GM21529 (cell line): Measurements from ENCODE around the gene ECE2.
A peak's percentile ranks its signal among the peaks of the same experiment; 100 is the strongest.

Experiments used
- ATAC-seq: cut with Tn5 transposase; IDR thresholded peaks from one replicate; pipeline ENCODE4 v1.9.1; 2021; ENCODE audit not compliant: unreplicated experiment

Gene ECE2

GRCh38 chr3:184240384-184241140 is 35.3 kb upstream of the ECE2 start:
- no peak for ATAC-seq

DNA sequence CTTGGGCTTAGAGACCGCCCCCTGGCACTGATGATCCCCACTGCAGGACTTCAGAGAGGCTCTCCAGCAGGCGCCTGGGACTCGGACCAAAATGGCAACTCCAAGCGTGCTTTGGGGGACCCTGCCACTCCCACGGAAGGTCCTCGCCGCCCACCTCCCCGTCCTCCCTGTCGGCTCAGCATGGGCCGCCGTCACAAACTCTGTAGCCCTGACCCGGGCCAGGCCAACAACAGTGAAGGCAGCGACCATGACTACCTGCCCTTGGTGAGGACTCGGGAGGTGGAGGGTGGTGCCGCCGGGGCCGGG is 34.7 kb upstream of the ECE2 start:
- ATAC-seq = no peak

DNA sequence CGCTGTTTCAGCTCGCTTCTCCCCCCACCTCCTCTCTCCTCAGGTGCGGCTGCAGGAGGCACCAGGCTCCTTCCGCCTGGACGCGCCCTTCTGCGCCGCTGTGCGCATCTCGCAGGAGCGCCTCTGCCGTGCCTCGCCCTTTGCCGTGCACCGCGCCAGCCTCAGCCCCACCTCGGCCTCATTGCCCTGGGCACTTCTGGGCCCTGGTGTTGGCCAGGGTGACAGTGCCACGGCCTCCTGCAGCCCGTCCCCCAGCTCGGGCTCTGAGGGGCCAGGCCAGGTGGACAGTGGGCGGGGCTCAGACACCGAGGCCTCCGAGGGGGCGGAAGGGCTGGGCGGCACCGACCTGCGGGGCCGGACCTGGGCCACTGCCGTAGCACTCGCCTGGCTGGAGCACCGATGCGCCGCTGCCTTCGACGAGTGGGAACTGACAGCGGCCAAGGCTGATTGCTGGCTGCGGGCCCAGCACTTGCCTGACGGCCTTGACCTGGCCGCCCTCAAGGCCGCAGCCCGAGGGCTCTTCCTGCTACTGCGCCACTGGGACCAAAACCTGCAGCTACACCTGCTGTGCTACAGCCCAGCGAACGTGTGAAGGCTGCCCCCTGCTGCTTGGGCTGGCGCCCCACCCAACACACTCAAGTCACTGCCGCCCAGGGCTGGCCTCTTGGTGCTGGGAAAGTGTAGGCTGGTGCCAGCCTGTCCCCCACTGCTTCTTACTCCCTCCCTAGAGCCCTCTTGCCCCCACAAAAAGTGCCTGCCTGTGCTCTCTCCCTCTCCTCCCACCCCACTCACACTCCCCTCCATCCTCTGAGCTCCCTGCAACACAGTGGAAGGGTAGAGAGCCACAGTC is 34.1 kb upstream of the ECE2 start:
- ATAC-seq = no peak

DNA sequence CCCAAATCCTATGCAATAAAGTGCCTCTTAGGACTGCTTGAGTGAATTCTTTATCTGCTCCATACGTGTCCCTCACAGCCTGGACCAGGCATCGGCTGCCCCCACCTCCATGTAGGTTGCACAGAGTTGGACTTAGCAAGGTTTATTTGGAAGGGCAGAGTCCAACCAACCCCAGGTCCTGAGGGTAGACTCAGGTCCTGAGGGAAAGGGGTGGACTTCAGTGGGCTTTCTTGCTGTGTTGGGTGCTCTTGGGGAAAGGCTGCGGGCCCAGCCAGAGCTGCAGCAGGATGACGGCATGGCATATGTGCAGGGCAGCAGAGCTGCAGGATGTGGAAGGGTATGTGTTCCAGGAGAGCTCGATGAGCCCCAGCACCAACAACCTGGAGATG is 33.5 kb upstream of the ECE2 start:
- ATAC-seq = no peak

GRCh38 chr3:184248454-184249411 is 27.1 kb upstream of the ECE2 start, which contains the start of gene ALG3:
ALG3 (minus strand) TSS chr3:184248962; CDS start chr3:184248940, 22 bp downstream.
- ATAC-seq = peak; percentile 36

DNA sequence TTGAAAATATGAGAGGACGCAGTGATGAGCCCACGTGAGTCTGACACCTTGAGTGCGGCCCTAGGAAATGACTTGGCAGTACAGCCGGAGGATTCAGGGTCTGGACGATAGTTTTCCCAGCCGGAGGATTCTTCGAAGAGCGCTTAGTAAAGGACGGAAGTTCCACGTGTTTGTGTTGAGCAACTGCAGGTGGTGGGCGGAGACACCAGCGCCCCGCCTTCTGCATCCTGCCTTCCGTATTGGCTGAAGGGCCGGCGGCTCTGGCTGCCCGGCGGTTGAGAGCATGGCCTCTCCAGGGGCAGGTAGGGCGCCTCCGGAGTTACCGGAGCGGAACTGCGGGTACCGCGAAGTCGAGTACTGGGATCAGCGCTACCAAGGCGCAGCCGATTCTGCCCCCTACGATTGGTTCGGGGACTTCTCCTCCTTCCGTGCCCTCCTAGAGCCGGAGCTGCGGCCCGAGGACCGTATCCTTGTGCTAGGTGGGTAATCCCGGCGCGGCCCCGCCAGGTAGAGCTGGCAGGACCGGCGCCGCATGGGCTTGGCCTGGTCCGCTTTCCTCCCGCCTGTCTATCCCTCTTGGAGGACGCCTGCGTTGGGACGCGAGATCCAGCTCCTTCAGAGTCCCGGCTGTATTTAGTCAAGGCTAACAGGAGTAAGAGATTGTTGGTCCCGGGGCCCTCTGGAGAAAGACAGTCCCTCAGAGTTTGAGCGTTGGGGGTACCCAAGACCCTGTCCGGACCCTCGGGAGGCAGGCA is 26.2 kb upstream of the ECE2 start, which contains the start of gene EEF1AKMT4:
Gene EEF1AKMT4, plus strand, starts transcription at position 261 of the 755 bp plus-strand sequence. Its CDS starts 23 bp downstream, at position 284.
- ATAC-seq = peak; percentile 90

DNA sequence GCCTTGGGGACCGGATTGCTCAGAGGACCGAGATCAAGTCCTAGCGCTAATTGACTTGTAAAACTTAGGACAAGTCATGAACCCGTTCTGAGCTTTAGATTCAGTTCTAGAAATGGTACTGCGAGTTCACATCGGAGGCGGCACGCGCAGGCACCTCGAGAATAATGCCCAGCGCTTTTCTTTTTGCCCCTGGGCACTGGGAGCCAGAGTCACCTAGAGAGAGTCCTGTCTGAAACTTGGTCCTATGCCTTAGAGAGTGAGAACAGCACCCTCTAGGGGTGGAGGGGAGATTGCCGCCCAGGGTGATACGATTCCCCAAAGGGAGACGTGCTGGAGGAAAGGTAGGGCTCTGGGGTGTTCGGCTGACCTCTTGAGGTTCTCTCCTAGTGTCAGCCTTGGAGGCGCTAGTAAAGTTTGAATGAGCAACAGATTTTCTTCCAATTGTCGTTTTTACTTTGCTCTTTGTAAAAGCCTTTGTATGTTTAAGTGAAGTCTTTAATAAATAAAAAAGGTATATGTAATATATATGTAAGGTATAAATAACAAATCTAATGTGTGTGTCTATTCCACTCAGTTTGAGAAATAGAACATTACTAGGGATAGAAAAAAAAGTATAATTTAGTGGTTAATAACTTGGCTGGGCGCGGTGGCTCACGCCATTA is 25.5 kb upstream of the ECE2 start:
- ATAC-seq = peak; percentile 71

GRCh38 chr3:184255291-184256039 is 20.4 kb upstream of the ECE2 start:
- ATAC-seq = no peak

- ATAC-seq = no peak
Measured at GRCh38 chr3:184257083-184257915, 18.5 kb upstream of the ECE2 start.

DNA sequence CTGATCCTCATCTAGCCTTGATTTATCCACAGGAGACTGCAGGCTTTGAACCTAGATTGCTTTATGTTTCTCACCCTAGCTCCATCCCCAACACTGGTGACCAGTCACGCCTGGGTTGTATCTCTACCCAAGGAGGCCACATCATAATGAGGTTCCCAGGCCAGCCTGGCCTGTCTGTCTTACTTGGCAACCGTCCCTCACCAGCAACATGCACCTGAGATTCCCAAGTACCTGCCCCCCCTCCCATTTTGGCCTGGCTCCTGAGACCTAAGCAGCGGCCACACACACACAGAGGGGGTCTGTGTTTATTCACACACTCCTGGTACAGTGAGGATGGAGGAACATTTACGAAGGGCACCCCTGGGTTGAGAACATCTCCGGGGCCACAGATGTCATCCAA is 16.9 kb upstream of the ECE2 start:
- no peak for ATAC-seq

DNA sequence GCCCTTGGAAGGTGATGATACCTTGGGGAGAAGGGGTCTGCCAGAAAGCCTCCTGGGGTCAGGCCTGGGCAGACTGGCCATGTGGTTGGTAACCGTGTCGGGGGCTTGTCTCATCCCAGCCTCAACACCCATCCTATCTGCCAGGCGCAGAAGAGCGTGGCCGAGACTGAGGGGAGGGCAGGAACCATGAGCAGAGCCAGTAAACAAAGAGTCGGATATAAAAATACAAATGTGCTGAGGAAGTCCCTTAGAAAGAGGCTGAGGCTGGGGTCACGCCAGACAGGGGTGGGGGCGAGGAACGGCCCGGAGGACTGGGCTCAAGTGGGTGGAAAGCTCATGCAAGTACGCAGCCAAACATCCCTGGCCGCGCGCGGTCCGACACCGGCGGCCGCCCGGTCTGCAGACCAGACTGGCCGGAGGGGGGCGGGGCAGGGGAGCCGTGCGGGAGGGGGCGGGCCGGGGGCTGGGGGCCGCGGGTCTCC is 16.4 kb upstream of the ECE2 start:
- ATAC-seq = no peak

- ATAC-seq = no peak
Measured at GRCh38 chr3:184259878-184260723, 15.7 kb upstream of the ECE2 start.

DNA sequence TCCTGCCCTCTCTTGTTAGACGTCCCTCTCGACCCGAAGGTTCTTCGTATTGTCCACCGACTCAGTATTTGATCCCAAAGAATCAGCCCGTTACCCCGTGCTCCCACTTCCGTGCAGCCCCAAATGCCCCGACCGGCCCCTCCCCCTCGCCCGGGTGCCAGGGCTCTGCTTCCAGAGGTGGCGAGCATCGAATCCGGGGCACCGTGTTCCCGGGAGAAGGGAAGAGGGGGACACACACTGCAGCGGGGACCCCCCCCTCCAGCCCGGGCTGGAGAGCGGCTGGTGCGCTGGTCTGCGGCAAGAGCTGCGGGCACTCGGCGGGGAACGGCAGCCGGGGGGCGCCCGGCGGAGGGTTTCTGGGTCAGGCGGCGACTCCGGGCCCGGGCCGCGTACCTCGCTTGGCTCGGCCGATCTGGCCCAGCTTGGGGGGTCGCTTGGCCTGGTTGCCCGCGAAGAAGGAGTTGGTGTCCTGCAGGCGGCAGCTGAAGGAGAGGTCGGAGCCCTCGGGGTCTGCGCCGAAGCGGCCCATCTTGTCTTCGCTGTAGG is 15.0 kb upstream of the ECE2 start:
- ATAC-seq = no peak

- peak; percentile 58 for ATAC-seq
Measured at GRCh38 chr3:184261270-184261853, 14.5 kb upstream of the ECE2 start, which contains the start of gene CAMK2N2. CAMK2N2 (minus strand) TSS chr3:184261553; CDS start chr3:184261285, 268 bp downstream.

DNA sequence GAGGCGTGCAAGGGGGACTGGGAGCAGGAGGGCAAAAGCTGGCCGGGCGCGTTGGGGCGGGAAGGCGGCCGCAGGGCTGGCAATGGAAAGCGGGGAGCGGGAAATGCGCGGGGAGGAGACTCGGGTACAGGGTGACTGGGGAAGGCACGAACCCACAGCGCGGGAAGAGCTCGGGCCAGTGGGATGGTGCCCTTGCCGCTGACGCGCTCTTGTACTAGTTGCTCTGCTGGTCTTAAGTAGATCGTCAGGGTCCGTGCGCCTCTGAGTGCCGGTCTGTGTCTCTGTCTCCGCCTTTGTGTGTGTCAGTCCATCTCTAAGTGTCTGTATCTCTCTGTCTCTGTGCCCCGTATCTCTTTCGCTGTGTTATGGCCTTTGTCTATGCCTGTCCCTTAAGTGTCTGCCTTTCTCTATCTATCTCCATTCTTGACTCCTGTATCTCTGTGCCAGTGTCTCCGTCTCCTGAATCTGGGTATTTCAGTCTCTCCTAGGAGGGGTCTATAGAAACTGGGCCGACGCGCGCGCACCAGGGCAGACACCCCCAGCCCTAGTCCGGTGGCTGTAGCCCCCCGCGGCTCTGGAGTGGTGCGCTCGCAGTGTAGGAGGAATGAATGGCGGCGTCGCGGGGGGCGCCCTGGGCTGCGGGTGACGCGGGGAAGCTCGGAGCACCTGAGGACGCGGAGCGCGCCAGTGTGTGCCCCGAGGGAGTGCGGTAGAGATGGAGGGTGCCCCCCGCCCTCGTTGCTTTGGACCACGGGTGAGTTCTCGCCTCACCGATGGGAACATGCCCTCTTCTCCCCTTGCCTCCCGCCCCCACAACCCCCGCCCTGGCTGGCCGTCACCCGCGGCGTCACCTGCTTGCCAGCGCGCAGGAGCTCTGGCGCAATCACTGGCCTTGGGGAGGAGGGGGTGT is 13.7 kb upstream of the ECE2 start:
- peak; percentile 13 for ATAC-seq
